Lung (tissue), 12 donors: ENCODE measurements around the gene TUBG1. TPM values are rescaled to one million over a fixed set of nuclear protein-coding genes. Genes with fewer than 3 reads are reported as not detected.

Source experiments
- ATAC-seq: fragments of 200-7000 bp; cut with Tn5 transposase; one replicate; pipeline ENCODE4 v1.9.1; 2020; ENCODE audit warnings: moderate number of reproducible peaks; ENCODE audit not compliant: insufficient read depth, low FRiP score
- DNase-seq, 3 donors: peaks; one replicate each; pipeline ENCODE4 v3.0.0-alpha.2; 2013 to 2017
- H3K27ac ChIP-seq, 2 donors: one replicate each; pipeline ENCODE4 v1.5.1; 2013; ENCODE audit warnings: mild to moderate bottlenecking in 2 of 2, moderate library complexity in 2 of 2, control low read depth in 1 of 2, inconsistent platforms in 1 of 2, low read depth in 1 of 2, low read length in 1 of 2
- H3K27me3 ChIP-seq, 3 donors: one replicate each; pipeline ENCODE4 v1.5.1; 2013; ENCODE audit warnings: low read length in 2 of 3; ENCODE audit not compliant: control insufficient read depth in 3 of 3, insufficient read depth in 3 of 3
- H3K36me3 ChIP-seq, 4 donors: one replicate each; pipeline ENCODE4 v1.5.1; 2013; ENCODE audit warnings: low read length in 4 of 4, mild to moderate bottlenecking in 1 of 4, moderate library complexity in 1 of 4; ENCODE audit not compliant: control insufficient read depth in 4 of 4, insufficient read depth in 4 of 4
- H3K4me1 ChIP-seq, 5 donors: one replicate each; pipeline ENCODE4 v1.5.1; 2013; ENCODE audit warnings: low read length in 5 of 5, mild to moderate bottlenecking in 2 of 5, moderate library complexity in 1 of 5; ENCODE audit not compliant: control insufficient read depth in 5 of 5, insufficient read depth in 5 of 5
- H3K4me3 ChIP-seq: one replicate; pipeline ENCODE4 v1.5.1; 2013; ENCODE audit warnings: mild to moderate bottlenecking, control low read depth, moderate library complexity
- H3K9ac ChIP-seq, 2 donors: one replicate each; pipeline ENCODE4 v1.5.1; 2013; ENCODE audit warnings: low read length in 2 of 2, control low read depth in 1 of 2; ENCODE audit not compliant: insufficient read depth in 1 of 2
- H3K9me3 ChIP-seq, 4 donors: one replicate each; pipeline ENCODE4 v1.5.1; 2013; ENCODE audit warnings: low read length in 3 of 4, mild to moderate bottlenecking in 1 of 4, moderate library complexity in 1 of 4; ENCODE audit not compliant: control insufficient read depth in 4 of 4, insufficient read depth in 3 of 4
- CTCF ChIP-seq: IDR thresholded peaks from 2 replicates; pipeline ENCODE4 v1.5.1; 2012; ENCODE audit warnings: mild to moderate bottlenecking; ENCODE audit errors: control extremely low read depth, extremely low read depth
- WGBS, 2 donors: extraction: QIAGEN DNeasy Blood & Tissue Kit; methylation state at CpG; one replicate each; pipeline ENCODE4 v1.1.7; 2013; 5-methylcytosine and 5-hydroxymethylcytosine counted together
- polyA plus RNA-seq, 2 donors: library from polyadenylated mRNA; stranded (reverse); fragments of 200-250 nt; gene quantifications; one replicate each; pipeline ENCODE4 v1.2.1, GENCODE V29; 2013
- total RNA-seq, 2 donors: library from RNA; depleted of rRNA in 1 of 2; stranded (reverse); fragments of >200 nt in 1 of 2; gene quantifications; one replicate each; pipeline ENCODE4 v1.2.1, GENCODE V29; 2014 to 2021
- donor health status: control.
- donor health status: control.
- donor health status: Bipolar disorder and iron deficiency.
- donor health status: healthy.
- donor health status: DM: yes; HTN: yes; CAD: no.

TUBG1 gene
- total and polyA plus RNA-seq, 4 donors = 12.1 to 39.0 (median 34.6) TPM

GRCh38 chr17:42577140-42577531, 32.3 kb upstream of the TUBG1 start:
- Histone ChIP-seq H3K9me3 (no peaks in the 10 kb centered on the region), H3K4me1 (peaks cover 0 to 23% (median 11%) of the 10 kb centered on the region in 5 donors), H3K9ac (peak overlapping the region in 1 of 2 donors; percentile 53), H3K4me3 (peak overlapping the region; percentile 23), H3K36me3 (peaks cover 22 to 42% (median 32%) of the 10 kb centered on the region in 4 donors), H3K27ac (peak overlapping the region; percentile 38 to 82), H3K27me3 (no peaks in the 10 kb centered on the region)
- no peak for TF ChIP-seq CTCF
- 11 to 12% methylated on average over 18 of the region's 18 CpGs for WGBS, 2 donors
- no peak for ATAC-seq
- DNase-seq = no peak

GRCh38 chr17:42577532-42578281, 31.8 kb upstream of the TUBG1 start, which contains the start of gene PSMC3IP:
Gene PSMC3IP (minus strand): TSS chr17:42577729. CDS start chr17:42577686, 43 bp downstream.
- ATAC-seq (peak; percentile 94), DNase-seq (peak; percentile 95 to 97 (median 96))
- H3K4me3 ChIP-seq = peak within 1 kb of the TSS; percentile 65
- peak within 1 kb of the TSS; percentile 85 to 89 for H3K27ac ChIP-seq
- WGBS, 2 donors = 0% methylated on average over 50 to 52 of the region's 52 CpGs
- H3K27me3 ChIP-seq = no peaks in the 10 kb centered on the region
- peak within 1 kb of the TSS; percentile 16 to 53 for H3K9ac ChIP-seq
- peaks cover 25 to 42% (median 33%) of the 10 kb centered on the region in 4 donors for H3K36me3 ChIP-seq
- peaks cover 0 to 23% (median 11%) of the 10 kb centered on the region in 5 donors for H3K4me1 ChIP-seq
- no peaks in the 10 kb centered on the region for H3K9me3 ChIP-seq
- TF ChIP-seq CTCF = no peak

GRCh38 chr17:42578282-42578869, 31.1 kb upstream of the TUBG1 start:
- DNase-seq (peak; percentile 84 to 86 (median 86)), ATAC-seq (peak; percentile 70)
- WGBS, 2 donors = 0% methylated on average over 20 of the region's 20 CpGs
- TF ChIP-seq CTCF = peak; percentile 51
- Histone ChIP-seq H3K36me3 (peaks cover 25 to 42% (median 31%) of the 10 kb centered on the region in 4 donors), H3K27me3 (no peaks in the 10 kb centered on the region), H3K4me3 (peak overlapping the region; percentile 65), H3K9ac (peak overlapping the region; percentile 16 to 30), H3K27ac (peak overlapping the region; percentile 85 to 89), H3K9me3 (no peaks in the 10 kb centered on the region), H3K4me1 (peaks cover 0 to 23% (median 11%) of the 10 kb centered on the region in 5 donors)
